Measurements from ENCODE around the gene RGPD8. TPM values are rescaled to one million over a fixed set of nuclear protein-coding genes. Genes with fewer than 3 reads are reported as not detected.
A peak's percentile ranks its signal among the peaks of the same experiment; 100 is the strongest.
"Not testable (repeated sequence)": the region's sequence is repeated elsewhere in the genome, so short reads cannot be mapped to it uniquely, and the experiment has no call there.

The RGPD8 gene
- 2.5 TPM for polyA plus RNA-seq (2013, experiment 1 of 2)
- polyA plus RNA-seq (2013, experiment 2 of 2), result 1.9 TPM

DNA sequence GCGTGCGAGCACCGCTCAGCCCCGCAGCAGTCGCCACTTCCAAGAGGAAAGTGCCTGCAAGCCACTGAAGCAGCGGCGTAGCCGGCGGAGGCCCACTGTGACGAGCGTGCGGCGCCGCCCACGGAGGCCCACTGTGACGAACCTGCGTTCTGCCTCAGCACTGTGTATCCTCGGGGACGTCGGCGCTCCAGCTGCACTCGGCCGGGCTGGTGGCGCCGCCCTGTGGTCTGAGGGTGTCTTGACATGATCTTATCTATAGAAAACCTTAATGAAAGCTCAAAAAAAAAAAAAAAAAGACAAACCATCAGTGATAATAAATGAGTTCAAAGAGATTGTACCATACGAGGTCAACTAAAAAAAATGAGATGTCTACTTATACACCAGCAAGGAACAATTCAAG lies at the start of gene RGPD8:
RGPD8 (minus strand) TSS at position 166 of the 400 bp plus-strand sequence. CDS start 192 bp downstream, outside the sequence.
- Histone ChIP-seq H3K9ac (ENCODE audit: low read length) (peak within 1 kb of the TSS; percentile 87), H2BK15ac (ENCODE audit: low read depth, poor library complexity, severe bottlenecking) (peak within 1 kb of the TSS; percentile 28), H4K8ac (ENCODE audit: low read length) (peak within 1 kb of the TSS; percentile 54), H3K4me3 (ENCODE audit: insufficient read depth in 1 of 2, low read depth in 1 of 2, low read length in 2 of 2) (peak within 1 kb of the TSS; percentile 54 to 76), H3K4ac (ENCODE audit: low read depth in 1 of 2, low read length in 2 of 2) (peak within 1 kb of the TSS in 1 of 2 experiments; percentile 16)
- no CpG with 5 or more reads among the region's 26 CpGs for WGBS
- H2AFZ ChIP-seq (ENCODE audit: low read depth, low read length); H3K79me1 ChIP-seq (replicated peaks; ENCODE audit: low read length, poor library complexity, severe bottlenecking); H3K4me2 ChIP-seq (ENCODE audit: low read length, poor library complexity, severe bottlenecking); H4K91ac ChIP-seq (ENCODE audit: low read length); H2BK5ac ChIP-seq (ENCODE audit: low read depth, low read length, poor library complexity, severe bottlenecking); H2BK12ac ChIP-seq (ENCODE audit: low read length in 2 of 2); H3K27ac ChIP-seq (ENCODE audit: low read length, poor library complexity, severe bottlenecking); H3K14ac ChIP-seq (ENCODE audit: low read length in 2 of 2); H2AK5ac ChIP-seq (ENCODE audit: low read length, severe bottlenecking); H3K9me3 ChIP-seq (ENCODE audit: control insufficient read depth, low read length); H3K27me3 ChIP-seq (ENCODE audit: control insufficient read depth in 1 of 2, insufficient read depth in 1 of 2, low read length in 2 of 2); H3K23ac ChIP-seq (ENCODE audit: low read length in 2 of 2); H3K18ac ChIP-seq (ENCODE audit: low read depth in 1 of 2, low read length in 2 of 2); H2BK120ac ChIP-seq (ENCODE audit: low read depth, low read length); H3K4me1 ChIP-seq (ENCODE audit: control insufficient read depth, insufficient read depth, low read depth, low read length); H3K36me3 ChIP-seq (ENCODE audit: control insufficient read depth in 1 of 2, insufficient read depth in 2 of 2, low read depth in 1 of 2, low read length in 2 of 2): not testable (repeated sequence)
- peak; percentile 84 for DNase-seq

DNA sequence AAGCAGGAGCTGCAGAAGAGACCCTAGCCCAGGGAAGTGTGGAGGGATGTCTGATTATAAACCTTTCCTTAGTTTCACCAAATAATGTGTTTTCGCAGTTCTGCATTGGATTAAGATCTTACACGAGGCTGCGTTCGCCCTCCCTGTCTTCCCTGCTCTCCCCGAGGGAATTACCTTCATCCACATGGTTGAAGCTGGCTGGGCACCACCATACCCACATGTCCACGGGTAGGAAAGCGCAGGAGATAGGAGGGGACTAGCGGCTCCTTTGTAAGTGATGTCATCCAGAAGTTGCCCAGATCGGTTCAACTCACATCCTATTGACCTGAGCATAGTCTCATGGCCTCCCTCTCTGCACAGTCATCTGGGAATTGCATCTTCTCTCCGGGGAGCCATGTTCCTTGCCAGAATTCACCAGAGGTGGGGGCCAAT lies 49.6 kb upstream of the RGPD8 start:
- Histone ChIP-seq H3K9ac (ENCODE audit: low read length) (peak overlapping the region; percentile 95), H3K4me1 (ENCODE audit: control insufficient read depth, insufficient read depth, low read depth, low read length) (peaks cover 6% of the 10 kb centered on the region), H2BK5ac (ENCODE audit: low read depth, low read length, poor library complexity, severe bottlenecking) (no peak overlapping the region), H3K9me3 (ENCODE audit: control insufficient read depth, low read length) (no peaks in the 10 kb centered on the region), H3K27me3 (ENCODE audit: control insufficient read depth in 1 of 2, insufficient read depth in 1 of 2, low read length in 2 of 2) (no peaks in the 10 kb centered on the region), H3K4me2 (ENCODE audit: low read length, poor library complexity, severe bottlenecking) (peak overlapping the region; percentile 71), H3K4ac (ENCODE audit: low read depth in 1 of 2, low read length in 2 of 2) (peak overlapping the region in 1 of 2 experiments; percentile 13), H2AFZ (ENCODE audit: low read depth, low read length) (no peak overlapping the region), H3K23ac (ENCODE audit: low read length in 2 of 2) (no peak overlapping the region), H3K36me3 (ENCODE audit: control insufficient read depth in 1 of 2, insufficient read depth in 2 of 2, low read depth in 1 of 2, low read length in 2 of 2) (peaks cover 11 to 24% of the 10 kb centered on the region in 2 experiments), H2BK15ac (ENCODE audit: low read depth, poor library complexity, severe bottlenecking) (no peak overlapping the region), H3K79me1 (replicated peaks; ENCODE audit: low read length, poor library complexity, severe bottlenecking) (peaks cover 17% of the 10 kb centered on the region), H3K4me3 (ENCODE audit: insufficient read depth in 1 of 2, low read depth in 1 of 2, low read length in 2 of 2) (peak overlapping the region; percentile 70 to 95), H2BK120ac (ENCODE audit: low read depth, low read length) (peak overlapping the region; percentile 27), H2AK5ac (ENCODE audit: low read length, severe bottlenecking) (no peak overlapping the region), H4K8ac (ENCODE audit: low read length) (no peak overlapping the region), H4K91ac (ENCODE audit: low read length) (no peak overlapping the region), H2BK12ac (ENCODE audit: low read length in 2 of 2) (no peak overlapping the region), H3K18ac (ENCODE audit: low read depth in 1 of 2, low read length in 2 of 2) (peak overlapping the region in 1 of 2 experiments; percentile 31), H3K14ac (ENCODE audit: low read length in 2 of 2) (no peak overlapping the region), H3K27ac (ENCODE audit: low read length, poor library complexity, severe bottlenecking) (peak overlapping the region; percentile 61)
- DNase-seq, result peak; percentile 74
- WGBS, result 2% methylated on average over 10 of the region's 10 CpGs

DNA sequence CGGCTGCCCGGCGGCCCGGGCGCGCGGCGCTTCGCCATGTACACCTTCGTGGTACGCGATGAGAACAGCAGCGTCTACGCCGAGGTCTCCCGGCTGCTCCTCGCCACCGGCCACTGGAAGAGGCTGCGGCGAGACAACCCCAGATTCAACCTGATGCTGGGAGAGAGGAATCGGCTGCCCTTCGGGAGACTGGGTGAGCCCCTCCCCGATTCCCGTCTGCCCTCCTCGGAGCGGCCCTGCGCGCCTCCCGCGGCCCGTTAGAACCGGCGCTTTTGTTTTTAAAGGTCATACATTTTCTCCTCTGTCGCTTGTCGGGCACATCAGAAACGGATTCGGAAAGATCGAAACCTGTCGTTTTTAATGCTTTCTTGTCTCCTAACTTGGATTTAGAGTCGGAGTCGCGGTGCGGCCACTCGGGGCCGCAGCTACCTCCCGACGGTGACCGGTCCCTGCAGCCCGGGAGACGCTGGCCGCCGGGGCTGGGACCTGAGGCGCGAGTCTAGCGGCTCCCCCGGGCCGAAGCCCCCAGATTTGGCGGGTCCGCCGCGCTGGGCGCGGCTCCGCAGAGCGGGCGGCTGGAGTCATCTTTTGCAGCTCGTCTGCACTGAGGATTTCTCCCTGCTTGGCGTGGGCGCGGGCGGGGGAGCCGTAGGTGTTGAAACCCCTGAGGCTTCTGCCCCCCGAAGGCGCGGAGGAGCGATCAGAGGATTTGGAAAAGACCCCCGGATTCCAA lies 49.0 kb upstream of the RGPD8 start:
- peak overlapping the region; percentile 95 for H3K9ac ChIP-seq (ENCODE audit: low read length)
- under 1% methylated on average over 62 of the region's 77 CpGs for WGBS
- H2BK12ac ChIP-seq (ENCODE audit: low read length in 2 of 2), result peak overlapping the region in 1 of 2 experiments; percentile 10
- peak overlapping the region in 1 of 2 experiments; percentile 10 for H3K23ac ChIP-seq (ENCODE audit: low read length in 2 of 2)
- peak overlapping the region; percentile 70 to 95 for H3K4me3 ChIP-seq (ENCODE audit: insufficient read depth in 1 of 2, low read depth in 1 of 2, low read length in 2 of 2)
- H3K4me1 ChIP-seq (ENCODE audit: control insufficient read depth, insufficient read depth, low read depth, low read length), result peaks cover 6% of the 10 kb centered on the region
- H2AFZ ChIP-seq (ENCODE audit: low read depth, low read length), result peak overlapping the region; percentile 72
- peak overlapping the region in 1 of 2 experiments; percentile 77 for H3K4ac ChIP-seq (ENCODE audit: low read depth in 1 of 2, low read length in 2 of 2)
- peak overlapping the region; percentile 50 for H2BK120ac ChIP-seq (ENCODE audit: low read depth, low read length)
- no peak overlapping the region for H4K91ac ChIP-seq (ENCODE audit: low read length)
- H3K9me3 ChIP-seq (ENCODE audit: control insufficient read depth, low read length), result no peaks in the 10 kb centered on the region
- H2BK5ac ChIP-seq (ENCODE audit: low read depth, low read length, poor library complexity, severe bottlenecking), result no peak overlapping the region
- H2AK5ac ChIP-seq (ENCODE audit: low read length, severe bottlenecking), result no peak overlapping the region
- H3K27me3 ChIP-seq (ENCODE audit: control insufficient read depth in 1 of 2, insufficient read depth in 1 of 2, low read length in 2 of 2), result no peaks in the 10 kb centered on the region
- peak overlapping the region; percentile 71 for H3K4me2 ChIP-seq (ENCODE audit: low read length, poor library complexity, severe bottlenecking)
- H3K14ac ChIP-seq (ENCODE audit: low read length in 2 of 2), result peak overlapping the region in 1 of 2 experiments; percentile 78
- H3K79me1 ChIP-seq (replicated peaks; ENCODE audit: low read length, poor library complexity, severe bottlenecking), result peaks cover 11% of the 10 kb centered on the region
- peak overlapping the region; percentile 69 to 92 for H3K18ac ChIP-seq (ENCODE audit: low read depth in 1 of 2, low read length in 2 of 2)
- peak overlapping the region; percentile 71 for H3K27ac ChIP-seq (ENCODE audit: low read length, poor library complexity, severe bottlenecking)
- H4K8ac ChIP-seq (ENCODE audit: low read length), result peak overlapping the region; percentile 19
- H3K36me3 ChIP-seq (ENCODE audit: control insufficient read depth in 1 of 2, insufficient read depth in 2 of 2, low read depth in 1 of 2, low read length in 2 of 2), result peaks cover 6 to 18% of the 10 kb centered on the region in 2 experiments
- DNase-seq, result peak; percentile 60
- no peak overlapping the region for H2BK15ac ChIP-seq (ENCODE audit: low read depth, poor library complexity, severe bottlenecking)

DNA sequence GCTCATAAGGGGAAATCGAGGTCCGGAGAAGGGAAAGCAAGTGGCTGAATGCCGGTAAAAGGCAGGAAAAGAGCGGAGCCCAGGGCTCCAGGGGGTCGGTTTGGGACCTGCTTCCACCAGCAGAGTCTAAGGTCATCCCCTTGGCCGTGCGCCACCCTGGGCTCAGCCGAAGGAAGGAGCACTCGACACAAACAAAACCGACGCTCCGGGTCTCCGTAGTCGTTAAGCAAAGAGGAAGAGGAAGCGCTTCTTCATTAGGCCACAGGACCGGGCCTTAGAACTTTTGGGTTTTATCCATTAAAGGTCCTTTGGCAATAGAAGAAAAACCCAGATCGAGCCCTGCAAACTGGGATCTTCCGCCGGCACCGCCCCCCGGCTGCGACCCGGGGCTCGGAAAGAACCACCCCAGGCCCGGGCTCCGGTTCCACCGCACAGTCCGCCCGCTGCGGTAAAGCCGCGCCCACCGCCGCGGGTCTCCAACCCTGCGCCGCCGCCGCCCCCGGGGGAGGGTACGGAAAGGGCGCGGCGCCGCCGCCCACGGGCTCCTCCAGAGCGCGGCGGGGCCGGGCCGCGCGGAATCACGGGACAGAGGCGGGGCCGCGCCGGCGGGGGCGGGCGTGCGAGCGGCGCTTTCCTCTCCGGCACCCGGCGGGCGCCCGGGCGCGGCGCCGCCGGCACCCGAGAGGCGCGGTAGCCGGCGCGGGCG lies 48.2 kb upstream of the RGPD8 start, which contains the start of gene TTL:
TTL (plus strand) TSS at position 629 of the 706 bp plus-strand sequence. CDS start 189 bp downstream, outside the sequence.
- Histone ChIP-seq H3K4me1 (ENCODE audit: control insufficient read depth, insufficient read depth, low read depth, low read length) (peaks cover 6% of the 10 kb centered on the region), H2BK12ac (ENCODE audit: low read length in 2 of 2) (peak within 1 kb of the TSS in 1 of 2 experiments; percentile 10), H2BK120ac (ENCODE audit: low read depth, low read length) (peak within 1 kb of the TSS; percentile 50), H2BK5ac (ENCODE audit: low read depth, low read length, poor library complexity, severe bottlenecking) (no peak within 1 kb of the TSS), H3K18ac (ENCODE audit: low read depth in 1 of 2, low read length in 2 of 2) (peak within 1 kb of the TSS; percentile 69 to 92), H2BK15ac (ENCODE audit: low read depth, poor library complexity, severe bottlenecking) (peak within 1 kb of the TSS; percentile 57), H3K36me3 (ENCODE audit: control insufficient read depth in 1 of 2, insufficient read depth in 2 of 2, low read depth in 1 of 2, low read length in 2 of 2) (peaks cover 5 to 13% of the 10 kb centered on the region in 2 experiments), H3K4me2 (ENCODE audit: low read length, poor library complexity, severe bottlenecking) (peak within 1 kb of the TSS; percentile 97), H3K79me1 (replicated peaks; ENCODE audit: low read length, poor library complexity, severe bottlenecking) (peaks cover 7% of the 10 kb centered on the region), H3K23ac (ENCODE audit: low read length in 2 of 2) (peak within 1 kb of the TSS in 1 of 2 experiments; percentile 10), H3K4me3 (ENCODE audit: insufficient read depth in 1 of 2, low read depth in 1 of 2, low read length in 2 of 2) (peak within 1 kb of the TSS; percentile 70 to 95), H3K4ac (ENCODE audit: low read depth in 1 of 2, low read length in 2 of 2) (peak within 1 kb of the TSS in 1 of 2 experiments; percentile 77), H2AFZ (ENCODE audit: low read depth, low read length) (peak within 1 kb of the TSS; percentile 72), H3K27ac (ENCODE audit: low read length, poor library complexity, severe bottlenecking) (peak within 1 kb of the TSS; percentile 82), H2AK5ac (ENCODE audit: low read length, severe bottlenecking) (no peak within 1 kb of the TSS), H4K8ac (ENCODE audit: low read length) (peak within 1 kb of the TSS; percentile 71), H4K91ac (ENCODE audit: low read length) (peak within 1 kb of the TSS; percentile 30), H3K9me3 (ENCODE audit: control insufficient read depth, low read length) (no peaks in the 10 kb centered on the region), H3K14ac (ENCODE audit: low read length in 2 of 2) (peak within 1 kb of the TSS in 1 of 2 experiments; percentile 78), H3K9ac (ENCODE audit: low read length) (peak within 1 kb of the TSS; percentile 95), H3K27me3 (ENCODE audit: control insufficient read depth in 1 of 2, insufficient read depth in 1 of 2, low read length in 2 of 2) (no peaks in the 10 kb centered on the region)
- peak; percentile 71 for DNase-seq
- WGBS, result 1% methylated on average over 44 of the region's 82 CpGs

All from mesenchymal stem cell (in vitro differentiated cells and primary cell).